PC-3 (cell line): ENCODE data around the gene PTCD2. TPM values are rescaled to one million over a fixed set of nuclear protein-coding genes. Genes with fewer than 3 reads are reported as not detected.

Experiments used
- ATAC-seq: fragments of 200-7000 bp; cut with Tn5 transposase; 2 replicates; pipeline ENCODE4 v1.9.1; 2020; ENCODE audit warnings: mild to moderate bottlenecking, moderate library complexity
- BruUV-seq: library from RNA; stranded (reverse); fragments of 400-500 nt; replicated peaks from 2 replicates; lab custom pipeline; 2021; lab: Mats Ljungman, UMichigan
- CTCF ChIA-PET: fragments of 300-600 bp; sonication (Branson Sonifier 250); formaldehyde crosslinking; loops from one replicate; lab custom pipeline; 2022; ENCODE audit warnings: antibody characterized with exemption; lab: Charles Lee
- POLR2A ChIA-PET: fragments of 300-600 bp; sonication (Branson Sonifier 250); formaldehyde crosslinking; loops from one replicate; lab custom pipeline; 2022; ENCODE audit warnings: antibody characterized with exemption; ENCODE audit not compliant: unreplicated experiment; lab: Charles Lee
- DNase-seq: peaks from one replicate; pipeline ENCODE4 v3.0.0-alpha.2; 2015
- H2AFZ ChIP-seq: fragments of 300-600 bp; sonication (generic); 2 replicates; pipeline ENCODE4 v1.6.0; 2016; ENCODE audit warnings: antibody characterized with exemption, low read length
- H3F3A ChIP-seq: fragments of 300-600 bp; sonication (generic); one replicate; pipeline ENCODE4 v1.6.0; 2017; ENCODE audit warnings: antibody characterized with exemption, low read length, control low read depth, mild to moderate bottlenecking; ENCODE audit not compliant: unreplicated experiment
- H3K27ac ChIP-seq: fragments of 300-600 bp; sonication (generic); 2 replicates; pipeline ENCODE4 v1.5.1; 2016; ENCODE audit warnings: mild to moderate bottlenecking, low read length
- H3K27me3 ChIP-seq: fragments of 300-600 bp; sonication (generic); 2 replicates; pipeline ENCODE4 v1.6.1; 2016; ENCODE audit warnings: low read length, mixed read lengths
- H3K36me3 ChIP-seq: fragments of 300-600 bp; sonication (generic); 2 replicates; pipeline ENCODE4 v1.6.1; 2016; ENCODE audit warnings: low read depth, mixed run types, low read length, mixed read lengths
- H3K4me1 ChIP-seq: fragments of 300-600 bp; sonication (generic); 2 replicates; pipeline ENCODE4 v1.5.1; 2016; ENCODE audit warnings: low read length; ENCODE audit not compliant: insufficient read depth
- H3K4me2 ChIP-seq: fragments of 300-600 bp; sonication (generic); 2 replicates; pipeline ENCODE4 v1.6.0; 2016; ENCODE audit warnings: low read length
- H3K4me3 ChIP-seq: fragments of 300-600 bp; sonication (generic); 2 replicates; pipeline ENCODE4 v1.5.1; 2016; ENCODE audit warnings: mild to moderate bottlenecking, low read length, mixed read lengths
- H3K79me2 ChIP-seq: fragments of 300-600 bp; sonication (generic); 2 replicates; pipeline ENCODE4 v1.6.1; 2017; ENCODE audit warnings: low read length, mixed read lengths
- H3K9ac ChIP-seq: fragments of 300-600 bp; sonication (generic); 2 replicates; pipeline ENCODE4 v1.6.0; 2016; ENCODE audit warnings: mild to moderate bottlenecking, low read length
- H3K9me2 ChIP-seq: fragments of 300-600 bp; sonication (generic); replicated peaks from 2 replicates; pipeline ENCODE4 v1.6.1; 2016; ENCODE audit warnings: mixed run types, low read length, mixed read lengths
- H3K9me3 ChIP-seq: fragments of 300-600 bp; sonication (generic); 2 replicates; pipeline ENCODE4 v1.6.1; 2016; ENCODE audit warnings: low read length, mixed read lengths
- H4K20me1 ChIP-seq: fragments of 300-600 bp; sonication (generic); 2 replicates; pipeline ENCODE4 v1.6.1; 2016; ENCODE audit warnings: low read length, mixed read lengths
- EZH2 ChIP-seq: fragments of 300-600 bp; sonication (generic); IDR thresholded peaks from one replicate; pipeline ENCODE4 v1.6.1; 2017; ENCODE audit warnings: antibody characterized with exemption, mild to moderate bottlenecking, low read length; ENCODE audit not compliant: unreplicated experiment
- EZH2phosphoT487 ChIP-seq: fragments of 300-600 bp; sonication (generic); IDR thresholded peaks from 2 replicates; pipeline ENCODE4 v1.6.1; 2018; ENCODE audit warnings: mild to moderate bottlenecking, antibody characterized with exemption, low read length, borderline replicate concordance
- intact Hi-C: fragments of 100-400 bp; cut with micrococcal nuclease; formaldehyde crosslinking; loops from 2 replicates; pipeline ENCODE4 v1.9.0; 2023
- total RNA-seq: library from RNA; depleted of rRNA; stranded (reverse); fragments of >200 nt; gene quantifications from 2 replicates; pipeline ENCODE4 v1.2.3, GENCODE V29; 2014
- TF ChIP-seq, protein P1 (sequence below): fragments of 300-600 bp; sonication (generic); conservative IDR thresholded peaks from 2 replicates; pipeline ENCODE4 v1.5.1; 2017; ENCODE audit warnings: antibody characterized with exemption, low read depth, mild to moderate bottlenecking, low read length

The PTCD2 gene
- total RNA-seq, 1 experiment from 2014 or later: 3.4 TPM

DNA sequence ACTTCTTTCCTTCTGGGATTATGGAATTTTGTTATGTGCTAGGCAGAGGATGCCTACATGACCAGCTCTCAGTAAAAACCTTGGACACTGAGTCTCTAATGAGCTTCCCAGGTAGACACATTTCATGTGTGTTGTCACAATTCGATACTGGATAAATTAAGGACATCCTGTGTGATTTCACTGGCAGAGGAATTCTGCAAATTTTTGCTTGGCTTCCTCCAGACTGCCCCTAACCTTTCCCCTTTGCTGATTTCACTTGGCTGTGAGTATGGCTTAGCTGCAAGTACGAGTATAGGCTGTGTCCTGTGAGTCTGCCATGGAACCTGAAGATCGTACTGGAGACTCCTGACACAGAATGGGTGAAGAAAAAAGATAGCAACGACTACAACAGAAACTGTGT, 47.8 kb upstream of the PTCD2 start:
- intact Hi-C loops: no loop called here
- no TSS peak for BruUV-seq
- Histone ChIP-seq H3K4me1 (peaks cover 6% of the 10 kb centered on the region), H4K20me1 (no peaks in the 10 kb centered on the region), H3K4me2 (no peak overlapping the region), H3K79me2 (peaks cover 16% of the 10 kb centered on the region; the same call in 1 of the 2 replicates), H3K4me3 (no peak overlapping the region), H3K36me3 (no peaks in the 10 kb centered on the region), H2AFZ (no peak overlapping the region), H3K9me3 (no peaks in the 10 kb centered on the region), H3K9me2 (no peaks in the 10 kb centered on the region), H3F3A (no peaks in the 10 kb centered on the region), H3K27me3 (no peaks in the 10 kb centered on the region), H3K27ac (no peak overlapping the region), H3K9ac (no peak overlapping the region)
- TF ChIP-seq, protein P1, sequence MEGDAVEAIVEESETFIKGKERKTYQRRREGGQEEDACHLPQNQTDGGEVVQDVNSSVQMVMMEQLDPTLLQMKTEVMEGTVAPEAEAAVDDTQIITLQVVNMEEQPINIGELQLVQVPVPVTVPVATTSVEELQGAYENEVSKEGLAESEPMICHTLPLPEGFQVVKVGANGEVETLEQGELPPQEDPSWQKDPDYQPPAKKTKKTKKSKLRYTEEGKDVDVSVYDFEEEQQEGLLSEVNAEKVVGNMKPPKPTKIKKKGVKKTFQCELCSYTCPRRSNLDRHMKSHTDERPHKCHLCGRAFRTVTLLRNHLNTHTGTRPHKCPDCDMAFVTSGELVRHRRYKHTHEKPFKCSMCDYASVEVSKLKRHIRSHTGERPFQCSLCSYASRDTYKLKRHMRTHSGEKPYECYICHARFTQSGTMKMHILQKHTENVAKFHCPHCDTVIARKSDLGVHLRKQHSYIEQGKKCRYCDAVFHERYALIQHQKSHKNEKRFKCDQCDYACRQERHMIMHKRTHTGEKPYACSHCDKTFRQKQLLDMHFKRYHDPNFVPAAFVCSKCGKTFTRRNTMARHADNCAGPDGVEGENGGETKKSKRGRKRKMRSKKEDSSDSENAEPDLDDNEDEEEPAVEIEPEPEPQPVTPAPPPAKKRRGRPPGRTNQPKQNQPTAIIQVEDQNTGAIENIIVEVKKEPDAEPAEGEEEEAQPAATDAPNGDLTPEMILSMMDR: no peak
- TF ChIP-seq EZH2: no peak
- TF ChIP-seq EZH2phosphoT487: no peak
- ATAC-seq: no peak
- DNase-seq: no peak
- POLR2A ChIA-PET: no interaction called here
- CTCF ChIA-PET: no interaction called here

- ATAC-seq (peak; percentile 100), DNase-seq (peak; percentile 57)
- Histone ChIP-seq H3K9me3 (no peaks in the 10 kb centered on the region), H3K79me2 (peaks cover 16% of the 10 kb centered on the region; the same call in 1 of the 2 replicates), H3F3A (no peaks in the 10 kb centered on the region), H3K27me3 (no peaks in the 10 kb centered on the region), H3K4me3 (no peak overlapping the region), H3K9ac (peak overlapping the region; percentile 30; the same call in 1 of the 2 replicates), H2AFZ (no peak overlapping the region), H3K27ac (peak overlapping the region; percentile 74), H4K20me1 (no peaks in the 10 kb centered on the region), H3K4me1 (peaks cover 6% of the 10 kb centered on the region), H3K4me2 (no peak overlapping the region), H3K9me2 (no peaks in the 10 kb centered on the region), H3K36me3 (no peaks in the 10 kb centered on the region; the same call in 1 of the 2 replicates)
- TF ChIP-seq, protein P1: no peak
- TF ChIP-seq EZH2phosphoT487 (no peak), EZH2 (no peak)
- no TSS peak for BruUV-seq
- CTCF ChIA-PET: interaction anchor here (0.8 kb wide), 1 partner anchor 29 kb away, joined by 3 read pairs; no protein-coding TSS in a partner anchor
- POLR2A ChIA-PET: interaction anchor here (0.5 kb wide), 1 partner anchor 27 kb away, joined by 5 read pairs; no protein-coding TSS in a partner anchor
- intact Hi-C loops: no loop called here
Observed at GRCh38 chr5:72273547-72273946, 46.6 kb upstream of the PTCD2 start.

GRCh38 chr5:72276219-72276752, 43.9 kb upstream of the PTCD2 start:
- no peak overlapping the region for H2AFZ ChIP-seq
- CTCF ChIA-PET: no interaction called here

More at GRCh38 chr5:72276219-72276752, 43.9 kb upstream of the PTCD2 start:
- no peaks in the 10 kb centered on the region; the same call in 1 of the 2 replicates for H3K36me3 ChIP-seq
- DNase-seq (no peak), ATAC-seq (no peak)
- H3K9ac ChIP-seq: no peak overlapping the region
- H4K20me1 ChIP-seq: no peaks in the 10 kb centered on the region
- no peaks in the 10 kb centered on the region for H3K9me3 ChIP-seq
- H3K27me3 ChIP-seq: no peaks in the 10 kb centered on the region
- intact Hi-C loops: no loop called here
- no peak for TF ChIP-seq EZH2
- no peak for TF ChIP-seq EZH2phosphoT487
- TF ChIP-seq, protein P1: no peak
- no peak overlapping the region for H3K27ac ChIP-seq
- no peaks in the 10 kb centered on the region for H3K9me2 ChIP-seq
- peaks cover 16% of the 10 kb centered on the region; the same call in 1 of the 2 replicates for H3K79me2 ChIP-seq
- BruUV-seq: no TSS peak
- no peak overlapping the region for H3K4me2 ChIP-seq
- H3K4me1 ChIP-seq: peaks cover 6% of the 10 kb centered on the region
- H3K4me3 ChIP-seq: no peak overlapping the region
- POLR2A ChIA-PET: no interaction called here
- no peaks in the 10 kb centered on the region for H3F3A ChIP-seq
